GM18511 (cell line): Measurements from ENCODE around the gene TBK1.
"Not testable (repeated sequence)": the region's sequence is repeated elsewhere in the genome, so short reads cannot be mapped to it uniquely, and the experiment has no call there.

ENCODE experiments used
- ATAC-seq: cut with Tn5 transposase; IDR thresholded peaks from one replicate; pipeline ENCODE4 v1.9.1; 2021; ENCODE audit warnings: mild to moderate bottlenecking, moderate library complexity; ENCODE audit not compliant: unreplicated experiment

The TBK1 gene

DNA sequence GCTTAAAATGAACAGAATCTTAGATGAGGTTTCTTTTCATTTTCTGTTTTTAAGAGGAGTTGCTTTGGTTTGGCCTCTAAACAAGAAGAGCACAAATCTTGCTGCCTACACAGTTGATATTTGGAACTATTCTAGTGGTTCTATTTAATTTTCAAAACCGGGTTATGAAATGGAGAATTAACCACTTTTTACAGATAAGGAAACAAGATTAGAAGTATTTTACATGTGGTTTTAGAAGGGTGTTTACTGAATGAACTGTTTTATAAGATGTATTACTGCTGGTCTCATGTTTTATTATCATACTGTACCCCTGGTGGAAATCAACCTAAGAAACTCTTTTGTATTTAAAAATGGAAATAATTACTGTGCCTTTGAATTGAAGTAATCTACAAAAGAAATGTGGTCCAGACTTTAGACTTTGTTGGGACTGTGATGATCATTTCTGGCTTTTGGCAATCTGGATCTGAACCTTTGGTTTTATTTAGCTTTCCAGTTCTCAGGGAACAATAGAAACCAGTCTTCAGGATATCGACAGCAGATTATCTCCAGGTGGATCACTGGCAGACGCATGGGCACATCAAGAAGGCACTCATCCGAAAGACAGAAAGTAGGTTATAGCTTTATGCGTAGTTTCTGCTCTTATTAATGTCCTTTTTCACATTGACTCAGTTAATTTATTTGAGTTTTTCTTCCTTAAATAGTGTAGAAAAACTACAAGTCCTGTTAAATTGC, 43.2 kb downstream of the TBK1 start:
- ATAC-seq = no peak

DNA sequence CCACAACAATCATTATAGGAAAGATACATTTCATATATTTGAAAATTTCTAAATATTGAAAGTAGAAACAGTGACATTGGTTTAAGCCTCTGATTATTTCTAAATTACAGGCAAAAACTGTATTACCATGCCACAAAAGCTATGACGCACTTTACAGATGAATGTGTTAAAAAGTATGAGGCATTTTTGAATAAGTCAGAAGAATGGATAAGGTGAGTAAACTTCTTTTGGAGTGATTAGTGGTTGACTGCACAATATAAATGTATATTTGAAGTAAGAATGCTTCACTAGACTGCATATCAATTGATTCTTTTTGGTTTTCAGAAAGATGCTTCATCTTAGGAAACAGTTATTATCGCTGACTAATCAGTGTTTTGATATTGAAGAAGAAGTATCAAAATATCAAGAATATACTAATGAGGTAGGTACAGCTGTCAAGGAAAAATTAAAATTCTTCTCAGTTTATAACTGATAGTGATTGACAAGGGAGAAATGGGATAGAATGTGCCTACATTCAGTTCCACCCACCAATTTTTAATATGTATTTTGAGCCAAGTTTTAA, 45.0 kb downstream of the TBK1 start:
- no peak for ATAC-seq

DNA sequence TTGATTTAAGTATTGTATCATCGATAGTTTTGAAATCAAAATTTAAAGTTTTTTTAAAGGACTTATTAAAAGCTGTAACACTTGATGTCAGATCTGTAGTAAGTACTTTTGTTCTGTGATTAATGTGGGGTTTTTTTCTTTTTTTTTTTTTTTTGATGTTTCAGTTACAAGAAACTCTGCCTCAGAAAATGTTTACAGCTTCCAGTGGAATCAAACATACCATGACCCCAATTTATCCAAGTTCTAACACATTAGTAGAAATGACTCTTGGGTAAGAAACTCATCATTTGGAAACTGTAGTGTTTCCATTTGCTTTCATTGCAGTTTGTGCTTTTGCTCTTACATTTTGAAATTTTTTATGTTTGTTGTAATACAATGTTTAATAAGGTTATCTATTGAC, 45.6 kb downstream of the TBK1 start:
- no peak for ATAC-seq

DNA sequence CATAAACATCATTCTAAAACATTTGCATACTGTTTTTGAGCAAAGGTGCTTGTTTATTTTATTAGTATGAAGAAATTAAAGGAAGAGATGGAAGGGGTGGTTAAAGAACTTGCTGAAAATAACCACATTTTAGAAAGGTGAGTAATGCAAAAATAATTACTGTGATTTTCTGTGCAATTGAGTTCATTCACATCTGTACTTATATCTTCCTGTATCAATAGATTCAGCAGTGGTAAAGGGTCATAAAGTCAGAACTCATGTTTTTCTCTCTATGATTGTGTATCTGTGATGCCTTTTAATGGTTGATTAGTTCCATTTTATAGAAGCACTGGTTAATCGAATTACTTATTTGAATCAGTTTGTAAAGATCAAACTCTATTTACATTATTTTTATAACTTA, 46.0 kb downstream of the TBK1 start:
- ATAC-seq = no peak

DNA sequence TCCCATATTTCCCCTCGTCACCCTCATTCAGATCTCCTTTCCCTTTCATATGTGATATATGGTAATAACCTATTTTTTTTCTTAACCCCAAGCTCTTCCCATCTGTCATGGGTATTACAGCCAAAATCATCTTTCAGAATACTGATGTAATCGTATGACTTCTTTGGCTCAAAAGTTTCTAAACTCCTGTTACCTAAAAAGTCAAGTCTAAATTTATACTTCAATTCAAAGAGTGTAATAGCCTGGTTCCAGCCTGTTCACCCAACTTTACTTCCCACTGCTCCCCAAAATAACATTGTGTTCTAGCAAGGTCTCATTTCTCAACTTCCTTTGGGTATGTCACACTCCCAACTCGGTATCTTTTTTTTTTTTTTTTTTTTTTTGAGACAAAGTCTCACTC, 48.5 kb downstream of the TBK1 start:
- no peak for ATAC-seq

DNA sequence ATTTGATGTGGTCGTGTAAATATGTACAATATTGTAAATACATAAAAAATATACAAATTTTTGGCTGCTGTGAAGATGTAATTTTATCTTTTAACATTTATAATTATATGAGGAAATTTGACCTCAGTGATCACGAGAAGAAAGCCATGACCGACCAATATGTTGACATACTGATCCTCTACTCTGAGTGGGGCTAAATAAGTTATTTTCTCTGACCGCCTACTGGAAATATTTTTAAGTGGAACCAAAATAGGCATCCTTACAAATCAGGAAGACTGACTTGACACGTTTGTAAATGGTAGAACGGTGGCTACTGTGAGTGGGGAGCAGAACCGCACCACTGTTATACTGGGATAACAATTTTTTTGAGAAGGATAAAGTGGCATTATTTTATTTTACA, 49.6 kb downstream of the TBK1 start:
- no peak for ATAC-seq

DNA sequence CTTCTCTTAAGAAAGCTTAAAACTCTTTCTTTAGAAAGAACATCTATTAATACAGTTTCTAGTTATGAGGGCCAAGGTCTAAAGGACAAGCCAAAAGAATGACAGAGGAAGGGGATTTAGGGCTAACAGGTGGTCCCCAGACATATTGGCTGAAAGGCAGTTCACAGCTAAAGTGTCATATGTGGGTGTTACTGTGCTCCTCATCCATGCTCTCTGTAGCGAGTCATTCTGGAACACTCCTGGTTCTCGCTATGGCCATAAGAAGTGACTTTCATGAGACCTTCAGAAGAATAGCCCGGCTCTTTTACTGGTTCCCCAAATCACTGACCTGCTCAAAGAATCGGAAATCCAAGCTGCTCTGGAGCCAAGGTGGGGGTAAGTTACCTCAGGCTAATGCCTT, 55.0 kb downstream of the TBK1 start:
- no peak for ATAC-seq

DNA sequence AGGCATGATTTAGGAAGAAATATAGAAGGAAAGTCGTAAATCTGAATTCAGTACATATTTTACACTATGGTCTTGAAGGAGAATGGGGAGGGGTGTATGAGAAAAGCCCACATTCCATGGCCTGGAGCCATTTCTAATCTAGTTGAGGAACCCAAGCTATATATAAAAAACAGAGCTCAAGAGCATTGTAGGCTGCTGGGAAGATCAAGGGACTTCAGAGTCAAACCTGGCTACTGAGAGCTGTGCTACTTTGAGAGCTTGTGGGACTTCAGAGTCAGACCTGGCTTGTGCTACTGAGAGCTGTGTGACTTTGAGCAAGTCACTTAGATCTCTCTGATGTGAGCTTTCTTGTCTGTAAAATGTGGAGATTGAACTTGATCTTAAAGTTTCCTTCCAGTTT, 58.7 kb downstream of the TBK1 start:
- ATAC-seq = no peak

DNA sequence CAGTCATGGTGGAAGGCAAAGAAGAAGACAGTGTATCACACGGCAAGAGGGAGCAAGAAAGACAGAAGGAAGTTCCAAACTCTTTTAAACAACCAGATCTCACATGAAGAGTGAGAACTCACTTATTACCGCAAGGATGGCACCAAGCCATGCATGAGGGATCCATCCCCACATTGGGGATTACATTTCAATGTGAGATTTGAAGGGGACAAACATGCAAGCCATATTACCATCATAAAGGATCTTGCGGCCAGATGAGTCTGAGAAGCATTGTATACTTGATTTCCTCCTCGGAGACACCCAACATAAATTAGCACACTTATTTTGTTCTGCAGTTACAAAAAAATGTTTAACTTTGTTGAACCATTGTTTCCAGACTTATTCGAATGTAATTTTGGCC, 66.5 kb downstream of the TBK1 start:
- no peak for ATAC-seq

DNA sequence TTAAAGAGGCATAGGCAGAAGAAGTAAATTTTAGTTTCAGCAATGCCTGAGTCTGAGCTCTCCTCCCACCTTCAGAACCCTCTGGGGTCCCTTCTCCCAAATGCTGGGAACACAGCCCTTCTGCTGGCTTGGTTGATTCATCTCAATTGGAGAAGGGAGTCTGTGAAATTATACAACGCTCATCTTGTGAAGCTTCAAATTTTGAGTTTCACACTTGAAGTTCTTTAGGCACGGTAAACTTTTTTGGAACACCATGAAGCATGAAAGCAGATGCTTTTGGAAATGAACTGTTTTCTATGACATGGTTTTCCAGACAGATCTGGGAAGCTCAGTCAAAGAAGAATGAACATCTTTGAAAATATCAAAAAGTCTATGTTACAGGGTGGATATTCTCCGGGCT, 69.9 kb downstream of the TBK1 start:
- ATAC-seq = no peak

DNA sequence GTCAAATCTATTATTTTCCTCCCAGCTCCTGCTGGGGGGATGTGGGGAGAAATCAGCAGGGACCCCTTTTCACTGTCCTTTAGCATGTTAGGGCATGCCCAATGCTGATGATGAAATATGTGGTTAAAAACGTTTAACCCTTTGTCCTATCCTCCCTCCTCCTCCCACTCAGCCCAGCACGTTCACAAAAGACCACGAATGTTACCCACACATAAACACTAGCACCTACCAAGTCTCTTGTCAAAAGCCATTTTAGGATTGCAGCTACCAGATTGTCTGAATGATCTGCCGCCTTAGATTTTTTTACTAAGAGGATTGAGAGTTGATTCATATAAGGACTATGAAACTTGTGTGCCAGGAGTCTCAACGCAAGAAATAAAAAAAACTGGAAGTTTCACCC, 70.4 kb downstream of the TBK1 start:
- no peak for ATAC-seq

DNA sequence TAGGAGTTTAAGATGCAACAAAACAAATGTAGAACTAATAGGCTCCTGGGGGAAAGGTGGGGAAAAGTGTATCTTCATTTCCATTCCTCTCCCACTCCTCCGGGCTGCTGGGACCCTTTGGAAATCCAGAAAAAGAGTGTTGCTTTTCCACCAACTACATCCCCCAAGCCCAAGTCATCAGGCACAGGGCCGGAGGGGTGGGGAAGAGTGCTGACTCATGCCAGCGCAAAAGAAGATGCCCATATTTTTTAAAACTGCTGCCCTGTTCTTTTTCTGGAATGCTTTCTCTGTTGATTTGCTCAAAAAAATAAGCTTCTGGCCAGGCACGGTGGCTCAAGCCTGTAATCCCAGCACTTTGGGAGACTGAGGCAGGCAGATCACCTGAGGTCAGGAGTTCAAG, 70.9 kb downstream of the TBK1 start:
- ATAC-seq = no peak

DNA sequence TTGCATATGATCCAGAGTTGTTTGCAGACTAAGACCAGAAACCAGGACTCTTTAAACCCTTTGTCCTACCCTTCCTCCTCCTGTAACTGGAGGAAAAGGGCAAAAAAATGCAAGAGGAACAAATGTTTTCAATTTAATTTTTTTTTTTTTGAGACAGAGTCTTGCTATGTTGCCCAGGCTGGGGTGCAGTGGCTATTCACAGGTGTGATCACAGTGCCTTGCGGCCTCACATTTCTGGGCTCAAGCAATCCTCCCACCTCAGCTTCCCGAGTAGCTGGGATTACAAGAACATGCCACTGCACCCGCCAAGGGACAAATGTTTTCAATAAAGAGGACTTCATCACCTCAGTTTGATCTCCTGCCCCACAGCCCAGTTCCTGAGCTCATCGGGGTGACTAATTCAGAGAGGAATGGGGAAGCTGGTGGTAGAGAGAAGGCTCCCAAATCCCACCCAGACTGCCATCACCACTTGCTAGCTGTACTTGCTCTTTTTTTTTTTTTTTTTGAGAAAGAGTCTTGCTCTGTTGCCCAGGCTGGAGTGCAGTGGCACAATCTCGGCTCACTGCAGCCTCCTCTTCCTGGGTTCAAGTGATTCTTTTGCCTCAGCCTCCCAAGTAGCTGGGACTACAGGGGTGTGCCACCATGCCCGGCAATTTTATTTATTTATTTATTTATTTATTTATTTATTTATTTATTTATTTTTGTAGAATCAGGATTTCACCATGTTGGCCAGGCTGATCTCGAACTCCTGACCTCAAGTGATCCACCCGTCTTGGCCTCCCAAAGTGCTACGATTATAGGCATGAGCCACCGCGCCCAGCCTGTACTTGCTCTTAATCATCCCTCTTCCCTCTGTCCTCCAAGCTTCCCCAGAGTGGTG, 71.9 kb downstream of the TBK1 start:
- ATAC-seq = not testable (repeated sequence)

DNA sequence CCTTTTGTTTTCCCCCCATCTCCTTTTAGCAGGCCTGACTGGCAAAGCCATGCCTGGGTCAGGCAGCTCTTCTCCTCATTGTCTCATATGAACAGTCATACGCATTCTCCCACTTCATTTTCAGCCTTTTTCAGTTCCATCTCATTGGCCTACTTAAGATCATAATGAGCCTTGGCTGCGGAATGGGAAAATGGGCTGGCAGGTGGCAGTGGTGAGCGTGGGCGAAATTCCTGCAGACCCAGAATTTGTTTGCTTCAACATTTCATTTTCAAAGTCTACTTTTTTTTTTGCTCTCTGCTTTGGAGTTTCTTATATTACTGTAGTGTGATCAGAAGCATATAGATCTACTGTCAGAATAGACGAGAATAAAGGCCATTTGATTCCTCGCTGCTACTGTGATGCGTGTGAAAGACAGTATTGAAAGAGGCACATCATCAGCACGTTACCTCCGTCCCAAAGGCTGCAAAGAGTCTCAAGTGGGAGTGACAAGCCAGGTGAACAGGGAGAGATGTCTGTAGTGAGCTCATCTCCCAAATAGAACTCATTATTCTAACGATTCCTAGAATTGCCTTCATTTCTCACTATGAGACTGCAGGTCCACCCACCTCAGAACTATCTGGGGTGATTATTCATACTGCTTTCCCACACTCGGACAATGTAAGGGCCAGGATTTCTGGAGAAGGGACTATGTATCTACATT, 73.7 kb downstream of the TBK1 start:
- no peak for ATAC-seq

DNA sequence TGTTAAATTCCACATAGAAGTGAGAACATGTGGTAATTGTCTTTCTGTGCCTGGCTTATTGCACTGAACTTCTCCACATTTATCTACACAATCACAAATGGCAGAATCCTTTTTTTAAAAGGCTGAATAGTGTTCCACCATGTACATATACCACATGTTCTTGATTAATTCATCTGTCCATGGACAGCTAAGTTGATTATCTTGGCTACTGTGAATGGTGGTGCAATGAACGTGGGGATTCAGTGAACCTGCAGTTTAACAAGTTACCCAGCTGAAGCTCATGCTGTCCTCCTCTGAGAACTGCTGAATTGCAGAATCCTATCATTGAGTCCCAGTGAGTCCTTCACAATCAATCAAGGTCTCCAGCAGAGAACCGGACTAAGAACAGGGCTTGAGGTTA, 74.9 kb downstream of the TBK1 start:
- ATAC-seq = no peak

DNA sequence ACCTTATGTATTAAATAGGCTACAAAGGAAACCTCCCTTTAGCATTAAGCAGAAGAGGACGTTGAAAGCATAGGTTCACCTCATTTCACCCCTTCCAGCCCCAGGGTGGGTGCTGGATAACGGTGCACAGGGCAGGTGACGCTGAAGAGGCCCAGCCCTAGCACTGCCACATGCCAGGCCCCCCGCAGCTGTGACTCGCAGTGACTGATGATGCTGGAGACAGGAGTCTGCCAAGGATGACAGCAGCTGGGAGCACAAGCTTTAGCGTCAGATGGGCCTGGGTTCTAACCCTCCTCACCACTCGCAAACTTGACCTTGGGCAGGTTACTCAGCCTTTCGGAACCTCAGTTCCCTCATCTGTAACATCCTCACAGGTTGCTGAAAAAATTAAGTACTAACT, 76.7 kb downstream of the TBK1 start:
- ATAC-seq = no peak

DNA sequence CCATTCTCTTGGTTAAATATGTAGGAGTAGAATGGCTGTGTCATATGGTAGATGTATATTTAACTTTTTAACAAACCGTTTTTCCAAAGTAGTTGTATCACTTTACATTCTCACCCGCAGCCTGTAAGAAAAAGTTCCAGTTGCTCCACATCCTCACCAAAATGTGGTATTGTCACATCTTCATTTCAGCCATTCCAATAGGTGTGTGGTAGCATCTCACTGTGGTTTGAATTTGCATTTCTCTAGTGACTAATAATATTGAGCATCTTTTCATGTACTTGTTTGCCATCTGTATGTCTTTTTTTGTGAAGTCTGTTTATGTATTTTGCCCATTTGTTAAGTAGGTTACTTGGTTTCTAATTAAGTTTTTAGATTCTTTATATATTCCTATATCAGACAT, 78.6 kb downstream of the TBK1 start:
- ATAC-seq = no peak

DNA sequence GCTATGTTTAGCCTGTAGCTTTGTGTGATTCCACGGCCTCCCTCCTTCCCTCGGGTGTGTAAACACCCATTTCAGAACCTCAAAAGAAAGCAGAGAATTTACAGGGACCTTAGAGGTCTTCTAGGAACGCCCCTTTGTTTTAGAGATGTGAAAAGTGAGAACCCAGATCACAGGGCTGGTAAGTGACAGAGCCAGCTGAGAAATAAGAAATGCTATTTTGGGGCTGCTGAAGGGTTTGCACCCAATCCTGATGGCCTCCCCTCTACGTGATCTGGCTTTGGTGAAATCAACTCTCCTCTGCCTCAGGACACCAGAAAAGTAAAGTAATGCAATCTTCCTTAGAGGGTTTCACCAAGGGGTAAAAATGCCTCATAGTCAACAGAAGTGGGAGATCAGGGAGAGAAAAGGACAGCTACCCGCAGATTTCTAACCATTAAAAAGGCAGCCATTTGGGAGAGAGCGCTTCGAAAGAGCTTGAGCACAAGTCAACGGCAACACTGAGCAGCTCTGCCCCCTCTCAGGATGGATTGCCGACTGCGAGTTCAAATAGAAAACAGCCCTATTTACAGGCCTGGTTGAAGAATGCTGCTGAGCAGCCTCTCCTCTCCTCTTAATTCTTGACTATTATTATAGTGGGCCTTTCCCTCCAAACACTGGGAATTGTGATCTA, 79.9 kb downstream of the TBK1 start:
- no peak for ATAC-seq

DNA sequence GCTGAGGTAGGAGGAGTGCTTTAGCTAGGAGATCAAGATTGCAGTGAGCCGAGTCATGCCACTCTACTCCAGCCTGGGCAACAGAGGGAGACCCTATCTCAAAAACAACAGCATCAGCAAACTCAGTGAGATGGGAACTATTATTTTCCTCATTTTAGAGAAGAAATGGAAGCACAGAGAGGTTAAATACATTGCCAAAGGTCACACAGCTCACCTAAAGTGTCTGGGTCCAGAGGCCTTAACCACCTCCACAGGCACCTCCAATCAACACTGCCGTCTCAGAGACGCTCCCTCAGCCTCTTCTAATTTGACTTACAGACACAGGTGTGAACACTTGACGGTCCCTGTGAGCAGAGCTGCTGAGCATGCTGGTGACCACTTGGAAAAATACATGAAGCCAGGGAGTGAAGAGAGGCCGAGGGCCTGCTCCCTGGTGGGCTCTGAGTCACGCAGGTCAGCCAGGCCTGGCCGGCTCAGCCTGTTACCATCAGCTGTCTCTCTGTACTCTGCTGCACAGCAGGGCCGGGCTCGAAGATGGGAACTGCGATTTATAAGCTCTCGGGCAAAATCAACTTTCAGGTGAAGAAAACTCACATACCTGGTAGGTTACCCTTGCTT, 80.9 kb downstream of the TBK1 start:
- ATAC-seq = no peak

DNA sequence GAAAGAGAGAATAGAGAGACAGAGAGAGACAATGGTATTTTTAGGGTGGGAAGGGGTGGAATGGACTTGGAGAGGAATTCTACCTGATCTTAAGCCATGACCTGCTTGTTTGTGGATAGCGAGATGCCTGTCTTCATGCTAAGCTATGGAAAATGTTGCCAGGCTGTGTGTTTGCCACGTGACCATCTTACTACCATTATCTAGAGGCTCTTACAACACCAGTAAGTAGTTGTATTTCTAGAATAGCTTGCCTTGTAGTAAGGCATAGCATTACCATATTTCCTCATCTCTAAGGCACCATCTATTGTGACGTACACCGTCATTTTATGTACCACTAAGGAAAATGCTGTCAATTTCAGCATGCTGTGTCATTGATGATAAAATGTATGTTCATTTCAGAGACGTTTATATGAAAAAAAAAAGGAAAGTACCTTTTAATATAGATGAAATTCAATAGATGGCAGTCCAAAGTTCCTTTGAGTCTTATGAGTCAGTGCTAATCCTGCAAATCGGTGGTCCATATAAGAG, 82.8 kb downstream of the TBK1 start:
- no peak for ATAC-seq
